ENCODE measurements around the gene ASIC3. TPM values are rescaled to one million over a fixed set of nuclear protein-coding genes. Genes with fewer than 3 reads are reported as not detected.
"Not testable (repeated sequence)": the region's sequence is repeated elsewhere in the genome, so short reads cannot be mapped to it uniquely, and the experiment has no call there.

ASIC3 gene
- total RNA-seq, 1 donor from 2014 or later: not detected

DNA sequence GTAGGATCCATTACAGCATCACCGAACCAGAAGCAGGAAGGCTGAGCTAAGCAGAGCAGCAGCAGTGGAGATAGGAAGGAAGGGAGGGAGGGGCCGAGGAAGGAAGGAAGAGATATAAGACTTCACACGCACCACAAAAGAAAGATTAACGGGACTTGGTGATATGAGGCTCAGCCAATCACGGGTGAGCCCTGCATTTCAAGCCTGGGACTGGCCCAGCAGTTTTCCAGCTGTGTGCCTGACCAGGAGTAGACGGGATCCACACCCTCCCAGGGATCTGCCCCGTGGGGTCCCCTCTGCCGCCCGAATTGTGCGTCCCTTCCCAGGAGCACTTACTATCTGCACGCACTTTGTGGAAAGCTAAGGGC is 40.2 kb upstream of the ASIC3 start:
- Histone ChIP-seq H3K27me3 (ENCODE audit: control insufficient read depth in 3 of 3, insufficient read depth in 3 of 3, low read length in 3 of 3) (peaks cover 22 to 32% (median 29%) of the 10 kb centered on the region in 3 donors), H3K36me3 (ENCODE audit: control insufficient read depth in 3 of 3, insufficient read depth in 3 of 3, low read length in 3 of 3) (no peaks in the 10 kb centered on the region), H3K4me1 (ENCODE audit: control insufficient read depth in 3 of 3, insufficient read depth in 3 of 3, low read length in 3 of 3) (peaks cover 6 to 20% (median 6%) of the 10 kb centered on the region in 3 donors), H3K9ac (ENCODE audit: low read depth in 1 of 3, low read length in 3 of 3) (no peak overlapping the region), H3K4me3 (ENCODE audit: low read length in 3 of 3) (no peak overlapping the region), H3K27ac (ENCODE audit: low read depth, low read length) (no peak overlapping the region), H3K9me3 (ENCODE audit: control insufficient read depth in 3 of 3, low read length in 3 of 3) (no peaks in the 10 kb centered on the region)

DNA sequence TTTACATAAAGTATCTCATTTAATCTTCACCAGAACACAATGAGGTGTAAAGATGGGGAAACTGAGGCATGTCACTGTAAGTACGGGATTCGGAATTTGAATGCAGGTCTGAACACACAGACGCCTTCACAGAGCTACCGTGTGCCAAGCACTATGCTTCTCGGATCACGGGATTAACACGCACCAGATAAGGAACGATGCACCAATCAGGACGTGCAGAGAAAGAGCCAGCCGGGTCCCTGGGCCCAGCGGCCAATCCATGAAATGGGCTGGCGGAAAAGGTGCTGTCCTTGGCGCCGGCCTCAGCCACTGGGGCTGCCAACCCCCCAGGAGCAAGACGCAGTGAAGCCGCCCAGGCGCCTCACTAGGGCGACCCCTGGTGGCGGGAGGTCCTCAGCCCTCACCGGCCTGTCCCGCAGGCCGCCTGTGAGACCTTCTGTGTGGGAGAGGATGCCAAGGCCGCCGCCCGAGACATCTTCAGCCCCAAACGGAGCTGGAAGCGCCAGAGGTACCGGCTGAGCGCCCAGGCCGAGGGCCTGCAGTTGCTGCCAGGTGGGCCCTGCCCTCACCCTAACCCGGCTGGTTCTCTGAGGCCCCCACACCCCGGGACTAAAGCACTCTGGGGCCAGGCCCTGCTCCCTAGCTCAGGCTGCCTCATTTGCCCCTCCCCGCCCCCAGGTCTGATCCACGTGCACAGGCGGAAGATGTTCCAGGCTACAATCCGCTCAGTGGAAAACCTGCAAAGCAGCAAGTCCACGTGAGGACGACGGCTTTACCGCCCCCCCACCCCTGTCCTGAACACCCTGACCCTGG is 39.6 kb upstream of the ASIC3 start:
- no peaks in the 10 kb centered on the region for H3K9me3 ChIP-seq (ENCODE audit: control insufficient read depth in 3 of 3, low read length in 3 of 3)
- no peak overlapping the region for H3K4me3 ChIP-seq (ENCODE audit: low read length in 3 of 3)
- H3K27me3 ChIP-seq (ENCODE audit: control insufficient read depth in 3 of 3, insufficient read depth in 3 of 3, low read length in 3 of 3): peaks cover 25 to 34% (median 29%) of the 10 kb centered on the region in 3 donors
- no peak overlapping the region for H3K9ac ChIP-seq (ENCODE audit: low read depth in 1 of 3, low read length in 3 of 3)
- H3K36me3 ChIP-seq (ENCODE audit: control insufficient read depth in 3 of 3, insufficient read depth in 3 of 3, low read length in 3 of 3): no peaks in the 10 kb centered on the region
- H3K4me1 ChIP-seq (ENCODE audit: control insufficient read depth in 3 of 3, insufficient read depth in 3 of 3, low read length in 3 of 3): peaks cover 6 to 21% (median 10%) of the 10 kb centered on the region in 3 donors
- H3K27ac ChIP-seq (ENCODE audit: low read depth, low read length): no peak overlapping the region

DNA sequence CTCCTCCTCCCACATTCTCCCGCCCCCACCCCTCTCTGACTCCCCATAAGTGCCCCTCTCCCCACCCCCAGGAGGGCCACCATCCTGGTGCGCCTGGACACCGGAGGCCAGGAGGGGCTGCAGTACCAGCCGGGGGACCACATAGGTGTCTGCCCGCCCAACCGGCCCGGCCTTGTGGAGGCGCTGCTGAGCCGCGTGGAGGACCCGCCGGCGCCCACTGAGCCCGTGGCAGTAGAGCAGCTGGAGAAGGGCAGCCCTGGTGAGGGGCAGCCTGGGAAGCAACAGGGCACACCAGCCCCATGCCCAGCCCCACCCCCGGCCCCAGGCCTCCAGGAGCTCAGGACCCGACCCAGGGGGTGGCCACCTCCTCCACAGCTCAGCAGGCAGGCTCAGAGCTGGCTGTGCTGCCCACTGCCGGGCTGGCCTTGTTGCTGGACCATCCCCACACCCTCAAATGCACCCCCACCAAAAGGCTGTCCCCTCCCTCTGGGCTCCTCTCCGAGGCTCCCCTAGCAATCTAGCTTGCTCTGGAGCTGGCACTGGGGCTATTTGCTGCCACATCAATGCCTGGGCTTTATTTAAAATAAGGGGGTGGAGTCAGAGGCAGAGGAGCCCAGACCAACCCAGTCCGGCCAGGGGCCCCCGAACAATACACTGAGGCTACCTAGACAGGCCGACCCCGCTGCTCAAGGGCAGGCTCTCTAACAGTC is 38.8 kb upstream of the ASIC3 start:
- Histone ChIP-seq H3K4me1 (ENCODE audit: control insufficient read depth in 3 of 3, insufficient read depth in 3 of 3, low read length in 3 of 3) (peaks cover 6 to 27% (median 14%) of the 10 kb centered on the region in 3 donors), H3K9ac (ENCODE audit: low read depth in 1 of 3, low read length in 3 of 3) (no peak overlapping the region), H3K9me3 (ENCODE audit: control insufficient read depth in 3 of 3, low read length in 3 of 3) (no peaks in the 10 kb centered on the region), H3K27ac (ENCODE audit: low read depth, low read length) (no peak overlapping the region), H3K4me3 (ENCODE audit: low read length in 3 of 3) (no peak overlapping the region), H3K27me3 (ENCODE audit: control insufficient read depth in 3 of 3, insufficient read depth in 3 of 3, low read length in 3 of 3) (peaks cover 31 to 42% (median 36%) of the 10 kb centered on the region in 3 donors), H3K36me3 (ENCODE audit: control insufficient read depth in 3 of 3, insufficient read depth in 3 of 3, low read length in 3 of 3) (no peaks in the 10 kb centered on the region)

DNA sequence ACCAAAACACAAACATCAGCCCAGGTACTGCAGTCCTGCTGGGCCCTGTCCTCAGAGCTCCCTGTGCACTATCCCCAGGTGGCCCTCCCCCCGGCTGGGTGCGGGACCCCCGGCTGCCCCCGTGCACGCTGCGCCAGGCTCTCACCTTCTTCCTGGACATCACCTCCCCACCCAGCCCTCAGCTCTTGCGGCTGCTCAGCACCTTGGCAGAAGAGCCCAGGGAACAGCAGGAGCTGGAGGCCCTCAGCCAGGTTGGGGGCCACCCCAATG is 38.4 kb upstream of the ASIC3 start:
- Histone ChIP-seq H3K4me1 (ENCODE audit: control insufficient read depth in 3 of 3, insufficient read depth in 3 of 3, low read length in 3 of 3) (peaks cover 6 to 29% (median 17%) of the 10 kb centered on the region in 3 donors), H3K9ac (ENCODE audit: low read depth in 1 of 3, low read length in 3 of 3) (no peak overlapping the region), H3K27me3 (ENCODE audit: control insufficient read depth in 3 of 3, insufficient read depth in 3 of 3, low read length in 3 of 3) (peaks cover 31 to 42% (median 38%) of the 10 kb centered on the region in 3 donors), H3K36me3 (ENCODE audit: control insufficient read depth in 3 of 3, insufficient read depth in 3 of 3, low read length in 3 of 3) (no peaks in the 10 kb centered on the region), H3K4me3 (ENCODE audit: low read length in 3 of 3) (no peak overlapping the region), H3K9me3 (ENCODE audit: control insufficient read depth in 3 of 3, low read length in 3 of 3) (no peaks in the 10 kb centered on the region), H3K27ac (ENCODE audit: low read depth, low read length) (no peak overlapping the region)

DNA sequence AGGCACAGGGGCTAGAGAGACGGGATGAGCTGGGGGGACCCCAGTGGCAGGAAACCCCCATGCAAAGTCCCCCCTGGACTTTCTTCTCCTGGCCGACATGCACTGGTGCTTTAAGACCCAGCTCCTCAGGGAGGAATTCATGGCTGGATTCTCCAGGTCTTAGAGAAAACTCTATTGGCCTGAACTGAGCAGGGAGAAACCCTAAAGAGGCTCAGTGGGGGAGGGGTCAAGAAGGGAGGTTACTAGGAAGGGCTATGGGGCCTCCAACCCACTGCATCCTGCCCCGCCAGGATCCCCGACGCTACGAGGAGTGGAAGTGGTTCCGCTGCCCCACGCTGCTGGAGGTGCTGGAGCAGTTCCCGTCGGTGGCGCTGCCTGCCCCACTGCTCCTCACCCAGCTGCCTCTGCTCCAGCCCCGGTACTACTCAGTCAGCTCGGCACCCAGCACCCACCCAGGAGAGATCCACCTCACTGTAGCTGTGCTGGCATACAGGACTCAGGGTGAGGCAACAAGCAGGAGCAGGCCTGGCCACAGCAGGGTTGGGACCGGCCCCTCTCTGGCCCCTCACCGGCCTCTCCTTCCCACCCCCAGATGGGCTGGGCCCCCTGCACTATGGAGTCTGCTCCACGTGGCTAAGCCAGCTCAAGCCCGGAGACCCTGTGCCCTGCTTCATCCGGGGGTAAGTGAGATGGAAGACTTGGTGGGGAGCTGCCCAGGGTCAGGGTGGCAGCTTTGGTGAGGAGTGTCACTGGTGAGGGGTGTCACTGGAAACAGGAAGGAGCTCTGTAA is 37.8 kb upstream of the ASIC3 start:
- Histone ChIP-seq H3K4me1 (ENCODE audit: control insufficient read depth in 3 of 3, insufficient read depth in 3 of 3, low read length in 3 of 3) (peaks cover 6 to 33% (median 21%) of the 10 kb centered on the region in 3 donors), H3K9ac (ENCODE audit: low read depth in 1 of 3, low read length in 3 of 3) (no peak overlapping the region), H3K4me3 (ENCODE audit: low read length in 3 of 3) (no peak overlapping the region), H3K27me3 (ENCODE audit: control insufficient read depth in 3 of 3, insufficient read depth in 3 of 3, low read length in 3 of 3) (peaks cover 31 to 46% (median 43%) of the 10 kb centered on the region in 3 donors), H3K27ac (ENCODE audit: low read depth, low read length) (no peak overlapping the region), H3K36me3 (ENCODE audit: control insufficient read depth in 3 of 3, insufficient read depth in 3 of 3, low read length in 3 of 3) (no peaks in the 10 kb centered on the region), H3K9me3 (ENCODE audit: control insufficient read depth in 3 of 3, low read length in 3 of 3) (no peaks in the 10 kb centered on the region)

DNA sequence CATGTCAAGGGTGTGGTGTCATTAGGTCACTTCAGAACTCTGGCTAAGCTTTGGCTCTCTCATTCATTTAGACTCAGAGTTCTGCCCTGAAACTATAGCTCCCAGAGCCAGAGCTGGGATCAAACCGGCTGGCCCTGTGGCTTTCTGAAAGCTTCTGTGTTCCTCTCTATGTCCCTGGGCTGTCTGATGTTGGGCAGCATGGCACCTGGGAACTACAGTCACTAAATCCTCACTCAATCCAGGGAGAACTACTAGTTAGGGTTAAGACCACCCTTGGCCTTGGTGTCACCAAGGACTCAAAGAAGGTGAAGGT is 37.3 kb upstream of the ASIC3 start:
- peaks cover 6 to 33% (median 21%) of the 10 kb centered on the region in 3 donors for H3K4me1 ChIP-seq (ENCODE audit: control insufficient read depth in 3 of 3, insufficient read depth in 3 of 3, low read length in 3 of 3)
- H3K36me3 ChIP-seq (ENCODE audit: control insufficient read depth in 3 of 3, insufficient read depth in 3 of 3, low read length in 3 of 3): no peaks in the 10 kb centered on the region
- no peaks in the 10 kb centered on the region for H3K9me3 ChIP-seq (ENCODE audit: control insufficient read depth in 3 of 3, low read length in 3 of 3)
- no peak overlapping the region for H3K9ac ChIP-seq (ENCODE audit: low read depth in 1 of 3, low read length in 3 of 3)
- no peak overlapping the region for H3K27ac ChIP-seq (ENCODE audit: low read depth, low read length)
- H3K27me3 ChIP-seq (ENCODE audit: control insufficient read depth in 3 of 3, insufficient read depth in 3 of 3, low read length in 3 of 3): peaks cover 34 to 52% (median 49%) of the 10 kb centered on the region in 3 donors
- H3K4me3 ChIP-seq (ENCODE audit: low read length in 3 of 3): no peak overlapping the region

DNA sequence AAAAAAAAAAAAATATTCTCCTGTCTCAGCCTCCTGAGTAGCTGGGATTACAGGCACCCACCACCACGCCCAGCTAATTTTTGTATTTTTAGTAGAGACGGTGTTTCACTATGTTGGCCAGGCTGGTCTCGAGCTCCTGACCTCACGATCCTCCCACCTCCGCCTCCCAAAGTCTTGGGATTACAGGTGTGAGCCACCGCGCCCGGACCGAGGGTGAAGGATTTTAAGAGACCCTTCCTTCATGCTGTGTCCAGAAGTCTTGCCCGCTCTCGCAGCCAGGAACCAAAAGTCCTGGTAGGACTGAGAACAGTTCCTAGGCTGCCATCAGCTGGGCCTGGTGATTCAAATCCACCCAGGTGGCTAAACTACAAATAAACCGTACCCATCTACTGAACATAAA is 36.7 kb upstream of the ASIC3 start:
- H3K9ac ChIP-seq (ENCODE audit: low read depth in 1 of 3, low read length in 3 of 3); H3K4me3 ChIP-seq (ENCODE audit: low read length in 3 of 3); H3K36me3 ChIP-seq (ENCODE audit: control insufficient read depth in 3 of 3, insufficient read depth in 3 of 3, low read length in 3 of 3); H3K27ac ChIP-seq (ENCODE audit: low read depth, low read length); H3K9me3 ChIP-seq (ENCODE audit: control insufficient read depth in 3 of 3, low read length in 3 of 3): not testable (repeated sequence)
- Histone ChIP-seq H3K27me3 (ENCODE audit: control insufficient read depth in 3 of 3, insufficient read depth in 3 of 3, low read length in 3 of 3) (peaks cover 40 to 54% (median 54%) of the 10 kb centered on the region in 3 donors), H3K4me1 (ENCODE audit: control insufficient read depth in 3 of 3, insufficient read depth in 3 of 3, low read length in 3 of 3) (peaks cover 6 to 31% (median 21%) of the 10 kb centered on the region in 3 donors)

DNA sequence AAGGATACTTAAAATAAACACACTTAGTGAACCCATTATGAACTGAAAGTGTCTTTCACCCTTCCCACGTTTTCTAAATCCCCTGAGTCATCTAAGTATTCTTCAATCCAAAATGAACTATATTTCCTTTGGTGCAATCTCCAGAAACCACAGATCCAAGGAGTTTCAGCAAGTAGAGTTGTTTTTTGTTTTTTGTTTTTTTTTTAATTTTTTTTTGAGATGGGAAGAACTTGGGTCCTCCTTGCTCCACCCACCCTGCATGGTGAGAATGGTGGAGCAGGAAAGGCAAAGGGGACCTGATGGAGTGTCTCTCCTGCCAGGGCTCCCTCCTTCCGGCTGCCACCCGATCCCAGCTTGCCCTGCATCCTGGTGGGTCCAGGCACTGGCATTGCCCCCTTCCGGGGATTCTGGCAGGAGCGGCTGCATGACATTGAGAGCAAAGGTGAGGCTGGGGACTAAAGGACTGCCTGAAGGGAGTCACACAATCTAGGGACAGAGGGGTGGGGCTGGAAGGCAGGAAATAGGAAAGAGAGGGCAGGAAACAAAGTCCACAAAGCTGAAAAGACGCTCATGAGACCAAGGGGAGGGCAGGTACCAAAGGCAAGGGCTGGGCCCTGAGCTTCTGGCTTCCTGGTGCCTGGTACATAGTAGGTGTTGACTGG is 36.2 kb upstream of the ASIC3 start:
- H3K4me3 ChIP-seq (ENCODE audit: low read length in 3 of 3): no peak overlapping the region
- no peak overlapping the region for H3K9ac ChIP-seq (ENCODE audit: low read depth in 1 of 3, low read length in 3 of 3)
- no peak overlapping the region for H3K27ac ChIP-seq (ENCODE audit: low read depth, low read length)
- H3K27me3 ChIP-seq (ENCODE audit: control insufficient read depth in 3 of 3, insufficient read depth in 3 of 3, low read length in 3 of 3): peaks cover 45 to 60% (median 57%) of the 10 kb centered on the region in 3 donors
- H3K4me1 ChIP-seq (ENCODE audit: control insufficient read depth in 3 of 3, insufficient read depth in 3 of 3, low read length in 3 of 3): peaks cover 6 to 29% (median 21%) of the 10 kb centered on the region in 3 donors
- no peaks in the 10 kb centered on the region for H3K9me3 ChIP-seq (ENCODE audit: control insufficient read depth in 3 of 3, low read length in 3 of 3)
- H3K36me3 ChIP-seq (ENCODE audit: control insufficient read depth in 3 of 3, insufficient read depth in 3 of 3, low read length in 3 of 3): no peaks in the 10 kb centered on the region

DNA sequence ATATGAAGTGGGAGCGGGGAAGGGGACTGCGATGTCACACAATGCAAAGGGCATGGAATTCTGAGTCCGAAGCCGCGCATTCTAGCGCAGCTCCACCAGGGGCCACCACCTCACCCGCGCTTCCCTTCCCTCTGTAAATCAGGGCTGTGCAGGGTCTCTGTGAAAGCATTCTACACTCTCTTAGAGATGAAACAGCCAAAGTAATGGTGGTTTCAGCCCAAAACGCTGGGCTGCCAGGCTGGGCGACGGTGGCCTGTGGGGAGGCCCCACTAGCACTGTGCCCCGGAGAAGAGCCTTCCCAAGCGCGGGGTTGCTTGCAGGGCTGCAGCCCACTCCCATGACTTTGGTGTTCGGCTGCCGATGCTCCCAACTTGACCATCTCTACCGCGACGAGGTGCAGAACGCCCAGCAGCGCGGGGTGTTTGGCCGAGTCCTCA is 35.4 kb upstream of the ASIC3 start:
- peaks cover 5 to 26% (median 26%) of the 10 kb centered on the region in 3 donors for H3K4me1 ChIP-seq (ENCODE audit: control insufficient read depth in 3 of 3, insufficient read depth in 3 of 3, low read length in 3 of 3)
- no peak overlapping the region for H3K4me3 ChIP-seq (ENCODE audit: low read length in 3 of 3)
- no peaks in the 10 kb centered on the region for H3K36me3 ChIP-seq (ENCODE audit: control insufficient read depth in 3 of 3, insufficient read depth in 3 of 3, low read length in 3 of 3)
- H3K9ac ChIP-seq (ENCODE audit: low read depth in 1 of 3, low read length in 3 of 3): no peak overlapping the region
- H3K9me3 ChIP-seq (ENCODE audit: control insufficient read depth in 3 of 3, low read length in 3 of 3): no peaks in the 10 kb centered on the region
- H3K27ac ChIP-seq (ENCODE audit: low read depth, low read length): no peak overlapping the region
- peaks cover 49 to 67% (median 65%) of the 10 kb centered on the region in 3 donors for H3K27me3 ChIP-seq (ENCODE audit: control insufficient read depth in 3 of 3, insufficient read depth in 3 of 3, low read length in 3 of 3)
